GM12872 (cell line): ENCODE data around the gene PA2G4.

ENCODE experiments used
- CTCF ChIP-seq: IDR thresholded peaks from 3 replicates; pipeline ENCODE4 v1.5.1; 2011; ENCODE audit warnings: low read depth, mild to moderate bottlenecking, low read length, moderate library complexity; ENCODE audit not compliant: insufficient read depth

The PA2G4 gene

GRCh38 chr12:56153678-56154065 lies 49.3 kb downstream of the PA2G4 start:
- no peak for TF ChIP-seq CTCF

DNA sequence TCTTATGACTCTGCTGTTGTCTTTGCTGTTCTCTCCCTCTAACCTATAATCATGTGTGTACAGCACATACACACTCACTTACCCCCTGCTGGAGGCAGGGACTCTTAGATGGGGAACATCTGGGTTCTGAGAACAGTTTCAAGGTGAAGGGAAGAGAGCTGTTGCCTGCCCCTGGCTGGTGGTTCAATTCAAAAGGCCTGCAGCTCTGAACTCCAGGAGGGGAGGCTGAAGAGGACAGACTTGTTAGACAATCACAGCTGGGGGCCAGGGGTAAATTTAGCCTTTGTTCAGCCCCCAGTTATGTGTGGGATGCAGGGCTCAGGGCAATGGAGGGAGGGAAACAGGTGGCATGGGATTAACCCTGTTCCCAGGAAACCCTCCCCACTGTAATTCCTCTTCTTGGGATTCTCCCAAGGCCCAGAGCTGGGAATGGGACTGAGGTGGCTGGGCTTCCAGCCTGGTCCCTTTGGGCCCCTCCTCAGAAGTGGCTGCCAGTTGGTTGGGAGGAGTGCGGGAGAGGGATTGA lies 50.0 kb downstream of the PA2G4 start:
- TF ChIP-seq CTCF = no peak

DNA sequence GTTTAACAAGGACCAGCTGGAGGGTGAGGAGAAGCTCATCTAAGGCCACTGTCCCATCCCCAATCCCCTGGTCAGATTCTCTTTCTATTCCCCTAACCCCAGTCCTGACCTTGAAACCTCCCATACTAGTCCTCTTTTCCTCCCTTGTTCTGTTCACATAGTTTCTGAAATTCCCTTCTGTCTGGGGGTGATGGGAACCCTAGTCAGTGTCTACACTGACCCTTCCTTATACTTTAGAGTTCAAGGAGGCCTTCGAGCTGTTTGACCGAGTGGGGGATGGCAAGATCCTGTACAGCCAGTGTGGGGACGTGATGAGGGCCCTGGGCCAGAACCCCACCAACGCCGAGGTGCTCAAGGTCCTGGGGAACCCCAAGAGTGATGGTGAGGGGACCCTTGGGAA lies 50.5 kb downstream of the PA2G4 start:
- no peak for TF ChIP-seq CTCF

- TF ChIP-seq CTCF = no peak
These were observed 51.0 kb downstream of the PA2G4 start for GRCh38 chr12:56155256-56155845.

DNA sequence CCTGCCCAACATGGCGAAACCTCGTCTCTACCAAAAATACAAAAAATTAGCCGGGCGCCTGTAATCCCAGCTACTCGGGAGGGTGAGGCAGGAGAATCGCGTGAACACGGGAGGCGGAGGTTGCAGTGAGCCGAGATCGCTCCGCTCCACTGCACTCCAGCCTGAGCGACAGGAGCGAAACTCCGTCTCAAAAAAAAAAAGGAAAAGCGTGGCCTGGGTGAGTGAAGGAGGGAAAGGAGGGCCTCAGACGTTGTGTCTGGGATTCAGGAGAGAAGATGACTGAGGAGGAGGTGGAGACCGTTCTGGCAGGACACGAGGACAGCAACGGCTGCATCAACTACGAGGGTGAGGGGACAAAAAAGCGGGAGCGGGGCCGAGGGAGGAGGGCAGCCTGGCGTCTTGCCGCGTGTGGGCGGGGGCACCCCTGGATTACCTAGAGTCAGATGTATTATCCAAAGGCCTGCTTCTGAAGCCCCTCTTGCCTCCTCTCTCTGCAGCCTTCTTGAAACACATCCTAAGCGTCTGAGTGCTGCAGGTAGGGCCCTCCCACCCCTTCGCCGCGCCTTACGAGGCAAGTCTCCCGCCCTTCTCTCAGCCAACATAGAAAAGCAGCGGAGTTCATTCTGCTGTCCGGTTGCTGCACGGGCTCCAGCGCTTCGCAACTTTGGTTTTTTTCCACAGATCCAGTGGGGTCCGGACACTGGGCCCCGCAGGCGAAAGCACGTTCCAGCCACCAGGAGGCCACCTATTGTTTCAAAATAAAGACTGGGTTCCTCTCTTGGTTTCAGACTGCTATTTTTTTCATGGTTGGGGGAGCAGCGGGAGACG lies 53.1 kb downstream of the PA2G4 start:
- peak; percentile 60 for TF ChIP-seq CTCF

DNA sequence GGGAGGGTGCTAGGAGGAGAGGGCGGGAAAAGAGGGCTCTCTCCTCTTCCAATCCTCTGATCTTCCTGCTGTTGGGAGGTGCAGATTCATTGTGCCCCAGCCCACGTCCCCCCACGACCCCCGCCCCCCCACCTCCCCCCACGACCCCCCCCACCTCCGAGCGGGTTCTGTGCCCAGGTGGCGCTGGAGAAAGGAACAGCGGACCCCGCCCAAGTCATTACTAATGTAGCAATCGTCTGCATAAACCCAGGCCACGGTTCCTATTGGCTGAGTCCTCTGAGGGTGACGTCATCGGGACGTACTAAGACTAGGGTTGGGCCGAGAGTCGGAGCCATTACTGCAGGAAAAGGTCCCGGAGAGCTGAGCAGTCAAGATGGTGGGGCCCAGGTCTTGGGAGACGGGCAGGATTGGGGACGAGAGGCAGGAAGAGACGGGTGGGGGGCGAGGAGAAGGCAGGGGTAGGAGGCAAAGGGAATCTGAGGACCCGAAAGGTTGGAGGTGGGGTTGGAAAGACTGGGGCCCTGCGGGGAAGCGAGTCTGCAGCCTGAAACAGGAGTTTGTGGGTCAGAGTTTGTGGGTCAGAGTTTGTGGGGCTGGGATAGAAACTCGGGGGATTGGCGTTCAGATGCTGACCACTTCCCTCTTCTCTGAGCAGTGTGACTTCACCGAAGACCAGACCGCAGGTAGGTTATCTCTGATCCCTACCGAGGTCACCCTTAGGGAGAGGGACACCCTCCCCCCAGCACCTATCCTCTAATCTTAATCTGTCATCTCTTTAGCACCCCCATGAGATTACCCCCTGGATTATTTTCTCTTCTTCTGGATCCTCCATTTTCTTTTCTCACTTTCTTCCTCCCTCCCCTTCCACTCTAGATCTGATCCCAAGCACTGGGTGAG lies 53.9 kb downstream of the PA2G4 start, which contains the start of gene MYL6:
TSS of gene MYL6 (plus strand) at position 331 of the 897 bp plus-strand sequence. CDS start at position 374, 43 bp downstream.
- no peak for TF ChIP-seq CTCF
